Measurements from ENCODE around the gene KLF11. TPM values are rescaled to one million over a fixed set of nuclear protein-coding genes. Genes with fewer than 3 reads are reported as not detected.

The KLF11 gene
- polyA plus RNA-seq, 3 donors = 21.0 to 69.8 (median 25.3) TPM

- Mint-ChIP-seq H3K4me3 (peak overlapping the region in 1 of 2 donors; percentile 15), H3K36me3 (peaks cover 14 to 22% of the 10 kb centered on the region in 2 donors), H3K4me1 (peaks cover 90% of the 10 kb centered on the region), H3K27ac (peak overlapping the region; percentile 91 to 97 (median 95)), H3K27me3 (ENCODE audit: low read depth in 3 of 3) (peaks cover 0 to 3% (median 2%) of the 10 kb centered on the region in 3 donors), H3K9me3 (peaks cover 0 to 7% (median 0%) of the 10 kb centered on the region in 7 donors)
- Histone ChIP-seq H3K4me3 (replicated peaks in 1 of 3; ENCODE audit: low read depth in 2 of 3, low read length in 3 of 3) (peak overlapping the region in 1 of 3 experiments; percentile 14), H2AFZ (ENCODE audit: insufficient read depth, low read depth, low read length, poor library complexity, severe bottlenecking) (no peak overlapping the region), H3K9ac (ENCODE audit: insufficient read depth, low read length, poor library complexity, severe bottlenecking) (peak overlapping the region; percentile 2), H3K27ac (ENCODE audit: low read depth in 1 of 2, low read length in 2 of 2) (peak overlapping the region; percentile 81 to 90), H3K4me1 (ENCODE audit: control insufficient read depth in 1 of 2, insufficient read depth in 2 of 2, low read length in 2 of 2) (peaks cover 95 to 98% of the 10 kb centered on the region in 2 donors), H3K27me3 (ENCODE audit: control insufficient read depth in 2 of 2, insufficient read depth in 2 of 2, low read length in 2 of 2) (no peaks in the 10 kb centered on the region), H4K20me1 (ENCODE audit: insufficient read depth, low read length) (no peaks in the 10 kb centered on the region), H3K4me2 (replicated peaks; ENCODE audit: extremely low read depth, low read length, poor library complexity, severe bottlenecking) (no peak overlapping the region), H3K79me2 (ENCODE audit: insufficient read depth, low read length) (peaks cover 15% of the 10 kb centered on the region), H3K9me3 (replicated peaks in 1 of 2; ENCODE audit: control insufficient read depth in 1 of 2, insufficient read depth in 1 of 2, low read length in 2 of 2) (no peaks in the 10 kb centered on the region), H3K36me3 (replicated peaks in 1 of 2; ENCODE audit: control insufficient read depth in 1 of 2, insufficient read depth in 2 of 2, low read length in 2 of 2) (no peaks in the 10 kb centered on the region)
- intact Hi-C loops (cut with micrococcal nuclease) = no loop called here
- WGBS (ENCODE audit: insufficient coverage) = 89% methylated on average over 10 of the region's 14 CpGs
- DNase-seq = no peak
- no peak for TF ChIP-seq CTCF (IDR thresholded peaks at IDR 0.05)
Observed at GRCh38 chr2:10033251-10034006, 9.9 kb upstream of the KLF11 start.

- Histone ChIP-seq H3K9me3 (replicated peaks in 1 of 2; ENCODE audit: control insufficient read depth in 1 of 2, insufficient read depth in 1 of 2, low read length in 2 of 2) (no peaks in the 10 kb centered on the region), H3K4me3 (replicated peaks in 1 of 3; ENCODE audit: low read depth in 2 of 3, low read length in 3 of 3) (peak overlapping the region in 1 of 3 experiments; percentile 28), H2AFZ (ENCODE audit: insufficient read depth, low read depth, low read length, poor library complexity, severe bottlenecking) (no peak overlapping the region), H3K4me1 (ENCODE audit: control insufficient read depth in 1 of 2, insufficient read depth in 2 of 2, low read length in 2 of 2) (peaks cover 85 to 88% of the 10 kb centered on the region in 2 donors), H3K9ac (ENCODE audit: insufficient read depth, low read length, poor library complexity, severe bottlenecking) (peak overlapping the region; percentile 2), H3K4me2 (replicated peaks; ENCODE audit: extremely low read depth, low read length, poor library complexity, severe bottlenecking) (peak overlapping the region; percentile 45), H3K27me3 (ENCODE audit: control insufficient read depth in 2 of 2, insufficient read depth in 2 of 2, low read length in 2 of 2) (no peaks in the 10 kb centered on the region), H3K36me3 (replicated peaks in 1 of 2; ENCODE audit: control insufficient read depth in 1 of 2, insufficient read depth in 2 of 2, low read length in 2 of 2) (no peaks in the 10 kb centered on the region), H3K79me2 (ENCODE audit: insufficient read depth, low read length) (peaks cover 15% of the 10 kb centered on the region), H3K27ac (ENCODE audit: low read depth in 1 of 2, low read length in 2 of 2) (peak overlapping the region; percentile 81 to 90), H4K20me1 (ENCODE audit: insufficient read depth, low read length) (no peaks in the 10 kb centered on the region)
- peaks cover 0 to 3% (median 2%) of the 10 kb centered on the region in 3 donors for H3K27me3 Mint-ChIP-seq (ENCODE audit: low read depth in 3 of 3)
- 45% methylated on average over 7 of the region's 12 CpGs for WGBS (ENCODE audit: insufficient coverage)
- peak overlapping the region; percentile 31 to 69 for H3K4me3 Mint-ChIP-seq
- H3K9me3 Mint-ChIP-seq = peaks cover 0 to 7% (median 0%) of the 10 kb centered on the region in 7 donors
- peaks cover 87% of the 10 kb centered on the region for H3K4me1 Mint-ChIP-seq
- no peak for TF ChIP-seq CTCF (IDR thresholded peaks at IDR 0.05)
- intact Hi-C loops (cut with micrococcal nuclease) = no loop called here
- DNase-seq = peak; percentile 69 to 78 (median 73)
- peaks cover 20 to 25% of the 10 kb centered on the region in 2 donors for H3K36me3 Mint-ChIP-seq
- peak overlapping the region; percentile 91 to 97 (median 95) for H3K27ac Mint-ChIP-seq
Observed at GRCh38 chr2:10034333-10035052, 8.9 kb upstream of the KLF11 start.
